ENCODE measurements around the gene B3GNT5. TPM values are rescaled to one million over a fixed set of nuclear protein-coding genes. Genes with fewer than 3 reads are reported as not detected.

B3GNT5 gene
- total and polyA plus RNA-seq, 2 of the 8 experiments (the other 6 are each of a cell fraction or from before 2014, with no cell fraction given) = 2.4 to 9.7 TPM

- Histone ChIP-seq H4K8ac (ENCODE audit: extremely low read depth, insufficient read depth, low read length) (no peak overlapping the region), H3K27ac (ENCODE audit: low read depth, low read length) (no peak overlapping the region), H3K23me2 (ENCODE audit: low read depth, low read length) (peaks cover 3% of the 10 kb centered on the region), H2BK15ac (ENCODE audit: low read length) (no peak overlapping the region), H4K5ac (ENCODE audit: insufficient read length, low read depth, low read length) (no peak overlapping the region), H3K4me3 (ENCODE audit: extremely low read depth in 1 of 4, insufficient read depth in 2 of 4, low read depth in 3 of 4, low read length in 4 of 4) (no peak overlapping the region), H2BK5ac (ENCODE audit: low read depth, low read length) (no peak overlapping the region), H3K4me1 (replicated peaks in 1 of 4; ENCODE audit: control insufficient read depth in 3 of 4, insufficient read depth in 4 of 4, low read length in 3 of 4) (peaks cover 4 to 23% (median 17%) of the 10 kb centered on the region in 4 experiments; a peak in 6 of 7 replicates), H2BK12ac (ENCODE audit: low read depth, low read length) (no peak overlapping the region), H2AK5ac (ENCODE audit: low read depth, low read length) (no peak overlapping the region), H3K14ac (ENCODE audit: insufficient read length) (no peak overlapping the region), H3K18ac (ENCODE audit: extremely low read depth, low read length) (no peak overlapping the region), H4K20me1 (replicated peaks in 1 of 2; ENCODE audit: control insufficient read depth in 1 of 2, insufficient read depth in 2 of 2, low read length in 2 of 2) (peaks cover 0 to 2% of the 10 kb centered on the region in 2 experiments), H2AFZ (ENCODE audit: low read length) (no peak overlapping the region), H3K79me1 (ENCODE audit: low read depth, low read length) (0 out of 2 replicates have a peak, but pooled peaks cover 3% of the 10 kb centered on the region), H3K79me2 (ENCODE audit: control insufficient read depth in 1 of 2, insufficient read depth in 2 of 2, low read length in 2 of 2) (peaks cover 0 to 13% of the 10 kb centered on the region in 2 experiments; a peak in 2 of 4 replicates), H2BK120ac (replicated peaks; ENCODE audit: low read depth, low read length) (no peak overlapping the region), H3K27me3 (replicated peaks in 1 of 4; ENCODE audit: control insufficient read depth in 3 of 4, extremely low read depth in 1 of 4, insufficient read depth in 3 of 4, low read length in 3 of 4) (peaks cover 0 to 6% (median 4%) of the 10 kb centered on the region in 4 experiments; a peak in 3 of 7 replicates), H3K56ac (replicated peaks; ENCODE audit: insufficient read length, low read depth, low read length) (no peak overlapping the region), H3K4me2 (ENCODE audit: insufficient read depth in 1 of 2, low read depth in 2 of 2, low read length in 2 of 2) (no peak overlapping the region), H3K9ac (replicated peaks in 1 of 4; ENCODE audit: extremely low read depth in 1 of 4, low read depth in 3 of 4, low read length in 3 of 4) (no peak overlapping the region), H3K36me3 (ENCODE audit: control insufficient read depth in 2 of 4, insufficient read depth in 4 of 4, low read length in 3 of 4) (0 out of 8 replicates have a peak, but pooled peaks cover 0 to 5% (median 0%) of the 10 kb centered on the region in 4 experiments), H4K91ac (replicated peaks; ENCODE audit: insufficient read length, low read length) (no peak overlapping the region), H2BK20ac (ENCODE audit: low read length) (no peak overlapping the region), H3K4ac (replicated peaks; ENCODE audit: insufficient read length, low read depth, low read length) (no peak overlapping the region), H3K23ac (ENCODE audit: insufficient read length) (no peak overlapping the region), H3K9me3 (ENCODE audit: insufficient read depth in 2 of 2, low read depth in 1 of 2, low read length in 1 of 2) (no peaks in the 10 kb centered on the region)
- TF ChIP-seq POLR2A (IDR thresholded peaks at IDR 0.05; ENCODE audit: control extremely low read depth in 1 of 2, low read depth in 2 of 2, low read length in 2 of 2) = no peak
- no peak for TF ChIP-seq TBP (IDR thresholded peaks at IDR 0.05; ENCODE audit: low read depth, low read length)
- no peak for TF ChIP-seq RNF2 (IDR thresholded peaks at IDR 0.05; ENCODE audit: borderline replicate concordance, low read depth, low read length, missing control alignments, poor library complexity, severe bottlenecking)
- no peak for FAIRE-seq
- DNase-seq (ENCODE audit: low read depth in 1 of 2, low spot score in 2 of 2) = no peak
- POLR2A ChIA-PET (ENCODE audit: partially characterized antibody) = interaction anchor here (0.6 kb wide), 1 partner anchor 1486 kb away, joined by 4 read pairs; no protein-coding TSS in a partner anchor
- WGBS, 2 experiments (ENCODE audit: extremely low coverage in 1 of 2, insufficient coverage in 1 of 2, insufficient read length in 1 of 2, insufficient replicate concordance in 2 of 2, low coverage in 1 of 2, low lambda C conversion rate in 2 of 2, missing lambda C conversion rate in 1 of 2) = 89% methylated on average over 2 of the region's 2 CpGs; no CpG with 5 or more reads in 1 of the 2 experiments
- CTCF ChIA-PET (ENCODE audit: partially characterized antibody) = interaction anchor here (0.7 to 3.2 kb wide), 3 partner anchors 75 to 143 kb away, joined by 3 to 14 read pairs (median 3); no protein-coding TSS in a partner anchor
Observed at GRCh38 chr3:183259621-183260020, 6.6 kb downstream of the B3GNT5 start.

All from H1 (cell line).